ENCODE data around the gene STK32B. TPM values are rescaled to one million over a fixed set of nuclear protein-coding genes. Genes with fewer than 3 reads are reported as not detected.

The STK32B gene
- total and polyA plus RNA-seq, 2 donors (not counting 1 experiment from before 2014, with no cell fraction given), result 0.22 to 0.30 TPM

DNA sequence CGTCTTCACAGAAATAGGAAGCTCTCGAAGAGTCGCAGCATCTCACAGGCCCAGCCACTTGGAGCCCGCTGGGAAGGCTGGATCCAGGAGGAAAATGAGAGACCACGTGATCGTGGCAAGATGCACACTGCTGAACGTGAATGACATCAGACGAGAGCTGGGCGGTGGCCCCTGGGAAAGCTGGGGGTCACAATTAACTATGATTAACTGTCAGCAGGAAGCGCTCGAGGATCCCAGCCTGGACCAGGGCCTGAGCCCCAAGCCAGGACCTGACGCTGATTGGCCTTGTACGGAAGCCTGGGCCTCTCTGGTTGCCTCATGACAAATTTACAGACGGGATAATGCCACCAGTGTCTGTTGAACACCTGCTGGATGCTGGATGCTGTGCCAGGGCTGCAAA lies 335.6 kb downstream of the STK32B start:
- Histone ChIP-seq H3K4me3 (ENCODE audit: control extremely low read depth in 1 of 5, extremely low read depth in 1 of 5, insufficient read depth in 1 of 5, low read depth in 2 of 5, low read length in 4 of 5) (no peak overlapping the region), H3K79me2 (ENCODE audit: control insufficient read depth, insufficient read depth, low read length) (no peaks in the 10 kb centered on the region), H3K27ac (ENCODE audit: low read length in 2 of 2) (no peak overlapping the region), H2AFZ (ENCODE audit: insufficient read depth, low read depth, low read length, poor library complexity, severe bottlenecking) (no peak overlapping the region), H3K36me3 (replicated peaks in 1 of 2; ENCODE audit: control extremely low read depth in 1 of 2, control insufficient read depth in 1 of 2, extremely low read depth in 1 of 2, insufficient read depth in 2 of 2, low read length in 1 of 2) (no peaks in the 10 kb centered on the region), H3K9me3 (ENCODE audit: control extremely low read depth in 1 of 3, control insufficient read depth in 2 of 3, insufficient read depth in 1 of 3, low read length in 2 of 3) (no peaks in the 10 kb centered on the region), H3K4me2 (replicated peaks; ENCODE audit: low read depth, low read length, poor library complexity, severe bottlenecking) (no peak overlapping the region), H3K9ac (ENCODE audit: low read length) (no peak overlapping the region), H3K4me1 (ENCODE audit: control insufficient read depth in 2 of 2, insufficient read depth in 2 of 2, low read length in 2 of 2) (no peaks in the 10 kb centered on the region), H3K27me3 (replicated peaks in 1 of 4; ENCODE audit: control extremely low read depth in 1 of 4, control insufficient read depth in 3 of 4, insufficient read depth in 4 of 4, low read length in 3 of 4) (no peaks in the 10 kb centered on the region), H4K20me1 (ENCODE audit: control insufficient read depth, insufficient read depth, low read length, poor library complexity, severe bottlenecking) (no peaks in the 10 kb centered on the region)
- intact Hi-C loops (cut with micrococcal nuclease), result no loop called here
- 93% methylated on average over 14 of the region's 14 CpGs for WGBS (ENCODE audit: insufficient coverage)
- no peaks in the 10 kb centered on the region for H3K4me1 Mint-ChIP-seq
- ChIA-PET CTCF (no interaction called here), POLR2A (no interaction called here)
- no peak overlapping the region for H3K4me3 Mint-ChIP-seq
- TF ChIP-seq, protein P1, sequence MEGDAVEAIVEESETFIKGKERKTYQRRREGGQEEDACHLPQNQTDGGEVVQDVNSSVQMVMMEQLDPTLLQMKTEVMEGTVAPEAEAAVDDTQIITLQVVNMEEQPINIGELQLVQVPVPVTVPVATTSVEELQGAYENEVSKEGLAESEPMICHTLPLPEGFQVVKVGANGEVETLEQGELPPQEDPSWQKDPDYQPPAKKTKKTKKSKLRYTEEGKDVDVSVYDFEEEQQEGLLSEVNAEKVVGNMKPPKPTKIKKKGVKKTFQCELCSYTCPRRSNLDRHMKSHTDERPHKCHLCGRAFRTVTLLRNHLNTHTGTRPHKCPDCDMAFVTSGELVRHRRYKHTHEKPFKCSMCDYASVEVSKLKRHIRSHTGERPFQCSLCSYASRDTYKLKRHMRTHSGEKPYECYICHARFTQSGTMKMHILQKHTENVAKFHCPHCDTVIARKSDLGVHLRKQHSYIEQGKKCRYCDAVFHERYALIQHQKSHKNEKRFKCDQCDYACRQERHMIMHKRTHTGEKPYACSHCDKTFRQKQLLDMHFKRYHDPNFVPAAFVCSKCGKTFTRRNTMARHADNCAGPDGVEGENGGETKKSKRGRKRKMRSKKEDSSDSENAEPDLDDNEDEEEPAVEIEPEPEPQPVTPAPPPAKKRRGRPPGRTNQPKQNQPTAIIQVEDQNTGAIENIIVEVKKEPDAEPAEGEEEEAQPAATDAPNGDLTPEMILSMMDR (IDR thresholded peaks at IDR 0.05), result no peak
- no peak for TF ChIP-seq EZH2 (IDR thresholded peaks at IDR 0.05; ENCODE audit: borderline replicate concordance, insufficient read depth, low read depth, low read length, poor library complexity, severe bottlenecking)
- ATAC-seq (ENCODE audit: low read depth) (no peak), DNase-seq (no peak)
- no peak overlapping the region for H3K27ac Mint-ChIP-seq
- no peaks in the 10 kb centered on the region for H3K27me3 Mint-ChIP-seq
- no peaks in the 10 kb centered on the region for H3K9me3 Mint-ChIP-seq (ENCODE audit: insufficient read depth)

DNA sequence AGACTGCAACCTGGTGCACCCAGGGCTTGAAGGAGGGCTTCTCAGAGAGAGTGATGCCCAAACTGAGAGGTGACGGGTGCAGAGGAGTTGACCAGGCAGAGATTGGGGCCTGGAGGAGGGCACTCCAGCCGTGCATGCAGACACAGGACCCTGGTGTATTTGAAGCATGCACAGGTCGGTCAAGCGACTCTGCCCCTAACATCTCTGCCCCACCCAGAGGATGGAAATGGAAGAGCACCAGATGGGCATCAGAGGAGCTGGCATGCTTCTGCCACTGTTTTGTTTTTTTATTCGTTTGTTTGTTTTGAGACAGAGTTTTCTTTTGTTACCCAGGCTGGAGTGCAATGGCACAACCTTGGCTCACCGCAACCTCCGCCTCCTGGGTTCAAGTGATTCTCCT lies 336.2 kb downstream of the STK32B start:
- H3K4me2 ChIP-seq (replicated peaks; ENCODE audit: low read depth, low read length, poor library complexity, severe bottlenecking), result no peak overlapping the region
- Mint-ChIP-seq H3K9me3 (ENCODE audit: insufficient read depth) (no peaks in the 10 kb centered on the region), H3K27ac (no peak overlapping the region), H3K4me3 (no peak overlapping the region), H3K27me3 (no peaks in the 10 kb centered on the region), H3K4me1 (no peaks in the 10 kb centered on the region)
- no peaks in the 10 kb centered on the region for H4K20me1 ChIP-seq (ENCODE audit: control insufficient read depth, insufficient read depth, low read length, poor library complexity, severe bottlenecking)
- no peaks in the 10 kb centered on the region for H3K36me3 ChIP-seq (replicated peaks in 1 of 2; ENCODE audit: control extremely low read depth in 1 of 2, control insufficient read depth in 1 of 2, extremely low read depth in 1 of 2, insufficient read depth in 2 of 2, low read length in 1 of 2)
- no peak overlapping the region for H3K9ac ChIP-seq (ENCODE audit: low read length)
- ChIA-PET POLR2A (no interaction called here), CTCF (no interaction called here)
- DNase-seq (no peak), ATAC-seq (ENCODE audit: low read depth) (no peak)
- no peaks in the 10 kb centered on the region for H3K27me3 ChIP-seq (replicated peaks in 1 of 4; ENCODE audit: control extremely low read depth in 1 of 4, control insufficient read depth in 3 of 4, insufficient read depth in 4 of 4, low read length in 3 of 4)
- H3K27ac ChIP-seq (ENCODE audit: low read length in 2 of 2), result no peak overlapping the region
- TF ChIP-seq, protein P1 (IDR thresholded peaks at IDR 0.05), result no peak
- TF ChIP-seq EZH2 (IDR thresholded peaks at IDR 0.05; ENCODE audit: borderline replicate concordance, insufficient read depth, low read depth, low read length, poor library complexity, severe bottlenecking), result no peak
- intact Hi-C loops (cut with micrococcal nuclease), result no loop called here
- no peak overlapping the region for H2AFZ ChIP-seq (ENCODE audit: insufficient read depth, low read depth, low read length, poor library complexity, severe bottlenecking)
- H3K4me1 ChIP-seq (ENCODE audit: control insufficient read depth in 2 of 2, insufficient read depth in 2 of 2, low read length in 2 of 2), result no peaks in the 10 kb centered on the region
- no peak overlapping the region for H3K4me3 ChIP-seq (ENCODE audit: control extremely low read depth in 1 of 5, extremely low read depth in 1 of 5, insufficient read depth in 1 of 5, low read depth in 2 of 5, low read length in 4 of 5)
- no peaks in the 10 kb centered on the region for H3K9me3 ChIP-seq (ENCODE audit: control extremely low read depth in 1 of 3, control insufficient read depth in 2 of 3, insufficient read depth in 1 of 3, low read length in 2 of 3)
- WGBS (ENCODE audit: insufficient coverage), result 60% methylated on average over 6 of the region's 7 CpGs
- H3K79me2 ChIP-seq (ENCODE audit: control insufficient read depth, insufficient read depth, low read length), result no peaks in the 10 kb centered on the region
